ENCODE measurements around the gene TMEM101. TPM values are rescaled to one million over a fixed set of nuclear protein-coding genes. Genes with fewer than 3 reads are reported as not detected.
"Not testable (repeated sequence)": the region's sequence is repeated elsewhere in the genome, so short reads cannot be mapped to it uniquely, and the experiment has no call there.

TMEM101 gene
- total RNA-seq, 1 experiment from 2014 or later = 33.5 TPM

- H3K9me2 ChIP-seq (ENCODE audit: insufficient read depth) = no peaks in the 10 kb centered on the region
- intact Hi-C loops (cut with micrococcal nuclease; ENCODE audit: unreplicated experiment) = no loop called here
- POLR2A ChIA-PET (ENCODE audit: unreplicated experiment) = no interaction called here
- no peaks in the 10 kb centered on the region for H3K9me3 ChIP-seq (ENCODE audit: insufficient read depth, low read depth)
- H2AFZ ChIP-seq = no peak overlapping the region
- BruUV-seq (replicated peaks) = no TSS peak
- no peak for DNase-seq
- H3K4me2 ChIP-seq = no peak overlapping the region
- H3K36me3 ChIP-seq (ENCODE audit: low read depth) = peaks cover 12% of the 10 kb centered on the region; the same call in 1 of the 2 replicates
- H3K4me1 ChIP-seq (replicated peaks; ENCODE audit: insufficient read depth) = no peaks in the 10 kb centered on the region
- CTCF ChIA-PET = no interaction called here
- no peaks in the 10 kb centered on the region for H3K27me3 ChIP-seq (ENCODE audit: insufficient read depth, low read depth)
- peaks cover 36% of the 10 kb centered on the region for H3K79me2 ChIP-seq (ENCODE audit: low read depth)
- TF ChIP-seq EZH2 (IDR thresholded peaks at IDR 0.05; ENCODE audit: low read depth) (no peak), CTCF (conservative IDR thresholded peaks at IDR 0.05) (no peak)
- H3F3A ChIP-seq (ENCODE audit: insufficient read depth, low read depth) = peaks cover 18% of the 10 kb centered on the region; the same call in 1 of the 2 replicates
- no peak overlapping the region for H3K4me3 ChIP-seq
- H3K27ac ChIP-seq = no peak overlapping the region
- H4K20me1 ChIP-seq (ENCODE audit: insufficient read depth) = peaks cover 45% of the 10 kb centered on the region
These were observed 23.8 kb upstream of the TMEM101 start for GRCh38 chr17:44038604-44039011.

GRCh38 chr17:44037471-44037870, 22.7 kb upstream of the TMEM101 start:
- Histone ChIP-seq H4K20me1 (ENCODE audit: insufficient read depth) (peaks cover 35% of the 10 kb centered on the region), H3K4me3 (no peak overlapping the region), H3K9me3 (ENCODE audit: insufficient read depth, low read depth) (no peaks in the 10 kb centered on the region), H3K79me2 (ENCODE audit: low read depth) (peaks cover 28% of the 10 kb centered on the region), H3K27ac (no peak overlapping the region), H3K4me1 (replicated peaks; ENCODE audit: insufficient read depth) (no peaks in the 10 kb centered on the region), H3F3A (ENCODE audit: insufficient read depth, low read depth) (peaks cover 14% of the 10 kb centered on the region; the same call in 1 of the 2 replicates), H3K36me3 (ENCODE audit: low read depth) (peaks cover 13% of the 10 kb centered on the region; the same call in 1 of the 2 replicates), H3K27me3 (ENCODE audit: insufficient read depth, low read depth) (no peaks in the 10 kb centered on the region), H3K9me2 (ENCODE audit: insufficient read depth) (no peaks in the 10 kb centered on the region), H2AFZ (no peak overlapping the region), H3K4me2 (no peak overlapping the region)
- TF ChIP-seq EZH2 (IDR thresholded peaks at IDR 0.05; ENCODE audit: low read depth) (no peak), CTCF (conservative IDR thresholded peaks at IDR 0.05) (no peak)
- POLR2A ChIA-PET (ENCODE audit: unreplicated experiment) = no interaction called here
- CTCF ChIA-PET = no interaction called here
- DNase-seq = no peak
- BruUV-seq (replicated peaks) = no TSS peak
- intact Hi-C loops (cut with micrococcal nuclease; ENCODE audit: unreplicated experiment) = no loop called here

- Histone ChIP-seq H3K36me3 (ENCODE audit: low read depth) (peaks cover 13% of the 10 kb centered on the region; the same call in 1 of the 2 replicates), H4K20me1 (ENCODE audit: insufficient read depth) (peaks cover 15% of the 10 kb centered on the region), H3F3A (ENCODE audit: insufficient read depth, low read depth) (peaks cover 28% of the 10 kb centered on the region; the same call in 1 of the 2 replicates)
- POLR2A ChIA-PET (ENCODE audit: unreplicated experiment); H3K4me2 ChIP-seq; H3K4me3 ChIP-seq; H3K27me3 ChIP-seq (ENCODE audit: insufficient read depth, low read depth); DNase-seq; H3K9me3 ChIP-seq (ENCODE audit: insufficient read depth, low read depth); CTCF ChIA-PET; H3K27ac ChIP-seq; H3K9me2 ChIP-seq (ENCODE audit: insufficient read depth); H3K79me2 ChIP-seq (ENCODE audit: low read depth); BruUV-seq (replicated peaks); H2AFZ ChIP-seq; H3K4me1 ChIP-seq (replicated peaks; ENCODE audit: insufficient read depth); intact Hi-C loops (cut with micrococcal nuclease; ENCODE audit: unreplicated experiment): not testable (repeated sequence)
These were observed 19.9 kb upstream of the TMEM101 start for GRCh38 chr17:44034688-44035087.

- Histone ChIP-seq H3K79me2 (ENCODE audit: low read depth) (no peaks in the 10 kb centered on the region), H3K27ac (no peak overlapping the region), H3K9me3 (ENCODE audit: insufficient read depth, low read depth) (no peaks in the 10 kb centered on the region), H3K27me3 (ENCODE audit: insufficient read depth, low read depth) (no peaks in the 10 kb centered on the region), H3K4me1 (replicated peaks; ENCODE audit: insufficient read depth) (no peaks in the 10 kb centered on the region), H3K4me3 (no peak overlapping the region), H3K36me3 (ENCODE audit: low read depth) (peaks cover 13% of the 10 kb centered on the region; the same call in 1 of the 2 replicates), H3K9me2 (ENCODE audit: insufficient read depth) (no peaks in the 10 kb centered on the region), H2AFZ (no peak overlapping the region), H4K20me1 (ENCODE audit: insufficient read depth) (peaks cover 12% of the 10 kb centered on the region), H3F3A (ENCODE audit: insufficient read depth, low read depth) (peaks cover 32% of the 10 kb centered on the region; the same call in 1 of the 2 replicates), H3K4me2 (no peak overlapping the region)
- intact Hi-C loops (cut with micrococcal nuclease; ENCODE audit: unreplicated experiment) = no loop called here
- no peak for DNase-seq
- no TSS peak for BruUV-seq (replicated peaks)
- TF ChIP-seq EZH2 (IDR thresholded peaks at IDR 0.05; ENCODE audit: low read depth) (no peak), CTCF (conservative IDR thresholded peaks at IDR 0.05) (no peak)
- ChIA-PET CTCF (no interaction called here), POLR2A (ENCODE audit: unreplicated experiment) (no interaction called here)
These were observed 19.2 kb upstream of the TMEM101 start for GRCh38 chr17:44033861-44034408.

Data from PC-9 (cell line).